Measurements from ENCODE around the gene CBLB.

GRCh38 chr3:105688821-105689220 is 180.0 kb downstream of the CBLB start:
- TF ChIP-seq CTCF (IDR thresholded peaks at IDR 0.05) (no peak), POLR2A (IDR thresholded peaks at IDR 0.05) (no peak)
